Measurements from ENCODE around the gene RSU1.

RSU1 gene

GRCh38 chr10:16742165-16742960 lies 74.9 kb downstream of the RSU1 start:
- H3K36me3 ChIP-seq, result peaks cover 8 to 28% (median 24%) of the 10 kb centered on the region in 3 donors

GRCh38 chr10:16741540-16741939 lies 75.7 kb downstream of the RSU1 start:
- no peaks in the 10 kb centered on the region for H3K4me1 ChIP-seq
- DNase-seq, result no peak
- H3K9me3 ChIP-seq, result peaks cover 0 to 12% (median 0%) of the 10 kb centered on the region in 3 donors
- no peak overlapping the region for H3K27ac ChIP-seq
- H3K4me3 ChIP-seq, result no peak overlapping the region
- peaks cover 11 to 28% (median 24%) of the 10 kb centered on the region in 3 donors for H3K36me3 ChIP-seq
- H3K27me3 ChIP-seq, result no peaks in the 10 kb centered on the region
- intact Hi-C loops (cut with DNase I; ENCODE audit: low total_unique reads), result no loop called here
- TF ChIP-seq CTCF (IDR thresholded peaks at IDR 0.05), result no peak

More at GRCh38 chr10:16742165-16742960, 74.9 kb downstream of the RSU1 start:
- intact Hi-C loops (cut with DNase I; ENCODE audit: low total_unique reads), result no loop called here
- no peak overlapping the region for H3K4me3 ChIP-seq
- H3K9me3 ChIP-seq, result peaks cover 0 to 4% (median 0%) of the 10 kb centered on the region in 3 donors
- no peak overlapping the region for H3K27ac ChIP-seq
- H3K4me1 ChIP-seq, result no peaks in the 10 kb centered on the region
- no peak for TF ChIP-seq CTCF (IDR thresholded peaks at IDR 0.05)
- no peaks in the 10 kb centered on the region for H3K27me3 ChIP-seq
- DNase-seq, result no peak

GRCh38 chr10:16737420-16737819 lies 79.8 kb downstream of the RSU1 start:
- Histone ChIP-seq H3K27ac (no peak overlapping the region), H3K4me1 (no peaks in the 10 kb centered on the region), H3K27me3 (no peaks in the 10 kb centered on the region), H3K4me3 (no peak overlapping the region), H3K36me3 (peaks cover 16 to 33% (median 19%) of the 10 kb centered on the region in 3 donors), H3K9me3 (peaks cover 0 to 13% (median 0%) of the 10 kb centered on the region in 3 donors)
- TF ChIP-seq CTCF (IDR thresholded peaks at IDR 0.05), result no peak
- intact Hi-C loops (cut with DNase I; ENCODE audit: low total_unique reads), result no loop called here
- DNase-seq, result no peak

GRCh38 chr10:16735671-16736070 lies 81.6 kb downstream of the RSU1 start:
- Histone ChIP-seq H3K9me3 (peaks cover 0 to 13% (median 0%) of the 10 kb centered on the region in 3 donors), H3K27ac (no peak overlapping the region), H3K4me3 (no peak overlapping the region), H3K4me1 (no peaks in the 10 kb centered on the region), H3K36me3 (peaks cover 16 to 31% (median 24%) of the 10 kb centered on the region in 3 donors), H3K27me3 (no peaks in the 10 kb centered on the region)
- no peak for DNase-seq
- TF ChIP-seq CTCF (IDR thresholded peaks at IDR 0.05), result no peak
- intact Hi-C loops (cut with DNase I; ENCODE audit: low total_unique reads), result no loop called here

GRCh38 chr10:16732376-16732775 lies 84.8 kb downstream of the RSU1 start:
- peaks cover 21 to 28% (median 26%) of the 10 kb centered on the region in 3 donors for H3K36me3 ChIP-seq
- no peak overlapping the region for H3K27ac ChIP-seq
- no peaks in the 10 kb centered on the region for H3K27me3 ChIP-seq
- DNase-seq, result no peak
- H3K4me3 ChIP-seq, result no peak overlapping the region
- H3K9me3 ChIP-seq, result peaks cover 0 to 9% (median 0%) of the 10 kb centered on the region in 3 donors
- TF ChIP-seq CTCF (IDR thresholded peaks at IDR 0.05), result no peak
- H3K4me1 ChIP-seq, result no peaks in the 10 kb centered on the region
- intact Hi-C loops (cut with DNase I; ENCODE audit: low total_unique reads), result no loop called here

Measured in tibial artery (tissue), 4 donors.